HL-60 (cell line): ENCODE measurements around the gene PCLO.
A peak's percentile ranks its signal among the peaks of the same experiment; 100 is the strongest.

Experiments used
- DNase-seq, 2 experiments: peaks; one replicate each; pipeline ENCODE4 v3.0.0-alpha.2; 2010 to 2020; ENCODE audit warnings: low read depth in 1 of 2, low spot score in 1 of 2
- H3K27ac ChIP-seq: fragments of 250-450 bp; sonication (Bioruptor Pico); replicated peaks from 2 replicates; pipeline ENCODE4 v1.5.1; 2020; ENCODE audit warnings: mild to moderate bottlenecking, moderate library complexity
- H3K27me3 ChIP-seq: fragments of 250-450 bp; sonication (Bioruptor Pico); 2 replicates; pipeline ENCODE4 v1.5.1; 2021; ENCODE audit warnings: mild to moderate bottlenecking, moderate library complexity; ENCODE audit not compliant: insufficient read depth, poor library complexity, severe bottlenecking
- H3K4me3 ChIP-seq: replicated peaks from 2 replicates; pipeline ENCODE4 v1.5.1; 2011; ENCODE audit warnings: mild to moderate bottlenecking, control low read depth, low read length; ENCODE audit not compliant: insufficient read depth
- GABPA ChIP-seq: IDR thresholded peaks from 2 replicates; pipeline ENCODE4 v1.6.1; 2012; ENCODE audit warnings: low read depth
- POLR2AphosphoS5 ChIP-seq: IDR thresholded peaks from 2 replicates; pipeline ENCODE4 v1.6.1; 2012; ENCODE audit warnings: low read depth
- REST ChIP-seq: IDR thresholded peaks from 2 replicates; pipeline ENCODE4 v1.6.1; 2012; ENCODE audit warnings: low read depth; ENCODE audit not compliant: insufficient replicate concordance
- SPI1 ChIP-seq: IDR thresholded peaks from 2 replicates; pipeline ENCODE4 v1.6.1; 2012; ENCODE audit warnings: low read depth, mild to moderate bottlenecking, borderline replicate concordance
- TF ChIP-seq, protein P1 (sequence below): IDR thresholded peaks from one replicate; pipeline ENCODE4 v1.5.1; 2011; ENCODE audit warnings: low read length, control low read depth, inconsistent platforms; ENCODE audit not compliant: insufficient read depth

Gene PCLO

DNA sequence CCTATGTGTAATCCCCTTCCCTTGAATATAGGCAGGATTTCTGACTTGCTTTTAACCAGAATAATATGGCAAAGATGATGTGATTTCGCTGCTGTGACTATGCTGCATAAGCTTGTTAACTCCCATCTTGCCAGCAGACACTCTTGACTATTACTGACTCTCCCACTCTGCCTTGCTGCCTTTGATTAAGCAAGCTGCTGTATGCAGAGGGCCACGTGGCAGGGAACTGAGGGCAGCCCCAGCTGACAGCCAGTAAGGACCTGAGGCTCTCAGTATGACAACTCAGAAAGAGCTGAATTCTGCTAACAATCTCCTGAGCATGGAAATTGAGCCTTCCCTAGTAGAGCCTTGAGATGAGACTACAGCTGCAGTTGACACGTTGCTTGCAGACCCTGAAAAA is 439.7 kb downstream of the PCLO start:
- H3K27me3 ChIP-seq, result no peaks in the 10 kb centered on the region
- TF ChIP-seq GABPA, result no peak
- TF ChIP-seq, protein P1, sequence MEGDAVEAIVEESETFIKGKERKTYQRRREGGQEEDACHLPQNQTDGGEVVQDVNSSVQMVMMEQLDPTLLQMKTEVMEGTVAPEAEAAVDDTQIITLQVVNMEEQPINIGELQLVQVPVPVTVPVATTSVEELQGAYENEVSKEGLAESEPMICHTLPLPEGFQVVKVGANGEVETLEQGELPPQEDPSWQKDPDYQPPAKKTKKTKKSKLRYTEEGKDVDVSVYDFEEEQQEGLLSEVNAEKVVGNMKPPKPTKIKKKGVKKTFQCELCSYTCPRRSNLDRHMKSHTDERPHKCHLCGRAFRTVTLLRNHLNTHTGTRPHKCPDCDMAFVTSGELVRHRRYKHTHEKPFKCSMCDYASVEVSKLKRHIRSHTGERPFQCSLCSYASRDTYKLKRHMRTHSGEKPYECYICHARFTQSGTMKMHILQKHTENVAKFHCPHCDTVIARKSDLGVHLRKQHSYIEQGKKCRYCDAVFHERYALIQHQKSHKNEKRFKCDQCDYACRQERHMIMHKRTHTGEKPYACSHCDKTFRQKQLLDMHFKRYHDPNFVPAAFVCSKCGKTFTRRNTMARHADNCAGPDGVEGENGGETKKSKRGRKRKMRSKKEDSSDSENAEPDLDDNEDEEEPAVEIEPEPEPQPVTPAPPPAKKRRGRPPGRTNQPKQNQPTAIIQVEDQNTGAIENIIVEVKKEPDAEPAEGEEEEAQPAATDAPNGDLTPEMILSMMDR, result no peak
- no peak for TF ChIP-seq SPI1
- TF ChIP-seq REST, result no peak
- no peak for TF ChIP-seq POLR2AphosphoS5
- DNase-seq, result peak in 1 of 2 experiments; percentile 11
- H3K4me3 ChIP-seq, result no peak overlapping the region
- no peak overlapping the region for H3K27ac ChIP-seq

- Histone ChIP-seq H3K27me3 (no peaks in the 10 kb centered on the region), H3K4me3 (no peak overlapping the region), H3K27ac (no peak overlapping the region)
- DNase-seq, result no peak
- TF ChIP-seq, protein P1, result no peak
- TF ChIP-seq SPI1, result no peak
- TF ChIP-seq GABPA, result no peak
- TF ChIP-seq POLR2AphosphoS5, result no peak
- TF ChIP-seq REST, result no peak
Observed at GRCh38 chr7:82715344-82715743, 447.3 kb downstream of the PCLO start.

GRCh38 chr7:82714883-82715282 is 447.8 kb downstream of the PCLO start:
- no peak overlapping the region for H3K4me3 ChIP-seq
- no peak for DNase-seq

More at GRCh38 chr7:82714883-82715282, 447.8 kb downstream of the PCLO start:
- Histone ChIP-seq H3K27me3 (no peaks in the 10 kb centered on the region), H3K27ac (no peak overlapping the region)
- no peak for TF ChIP-seq GABPA
- TF ChIP-seq SPI1, result no peak
- TF ChIP-seq, protein P1, result no peak
- TF ChIP-seq POLR2AphosphoS5, result no peak
- no peak for TF ChIP-seq REST
